SK-N-SH (cell line): ENCODE results near the gene ZNF425. TPM values are rescaled to one million over a fixed set of nuclear protein-coding genes. Genes with fewer than 3 reads are reported as not detected.

Experiments used
- CTCF ChIA-PET: fragments of 300-600, 350-600 bp; formaldehyde crosslinking; extraction: SDS; loops from one replicate; lab custom pipeline; 2021; lab: Yijun Ruan, JAX
- POLR2A ChIA-PET: fragments of 350-600 bp; sonication (Branson Sonifier 250); formaldehyde crosslinking; extraction: SDS; loops from one replicate; lab custom pipeline; 2020; ENCODE audit warnings: antibody characterized with exemption, inconsistent platforms; lab: Yijun Ruan, JAX
- DNase-seq: peaks from one replicate; pipeline ENCODE4 v3.0.0; 2012
- H2AFZ ChIP-seq: fragments of 200-600 bp; sonication (generic); 2 replicates; pipeline ENCODE4 v1.8.1; 2016; ENCODE audit warnings: antibody characterized with exemption, mild to moderate bottlenecking, low read depth
- H3F3A ChIP-seq: fragments of 200-600 bp; sonication (generic); replicated peaks from 2 replicates; pipeline ENCODE3; 2016; ENCODE audit warnings: antibody characterized with exemption, mild to moderate bottlenecking; ENCODE audit not compliant: insufficient read depth
- H3K27ac ChIP-seq, 2 experiments: fragments of 200-500 bp in 1 of 2; fragments of 200-600 bp in 1 of 2; sonication (Bioruptor generic) in 1 of 2; sonication (generic), shearing (Covaris generic) in 1 of 2; 2 replicates each; pipeline versions ENCODE4 v1.5.1 to v1.6.1; 2014 to 2016; ENCODE audit warnings: low read depth in 2 of 2, inconsistent platforms in 1 of 2, low read length in 1 of 2, mild to moderate bottlenecking in 1 of 2, mixed read lengths in 1 of 2
- H3K27me3 ChIP-seq: fragments of 200-600 bp; sonication (generic), shearing (Covaris generic); 2 replicates; pipeline ENCODE4 v1.6.1; 2016; ENCODE audit warnings: mixed run types; ENCODE audit not compliant: insufficient read depth
- H3K36me3 ChIP-seq, 2 experiments: fragments of 200-500 bp in 1 of 2; fragments of 200-600 bp in 1 of 2; sonication (Bioruptor generic) in 1 of 2; sonication (generic) in 1 of 2; replicated peaks in 1 of 2; 2 replicates each; pipeline versions ENCODE3 to v1.5.1; 2014 to 2016; ENCODE audit warnings: low read length in 1 of 2, mild to moderate bottlenecking in 1 of 2; ENCODE audit not compliant: insufficient read depth in 2 of 2, control insufficient read depth in 1 of 2
- H3K4me1 ChIP-seq, 2 experiments: fragments of 200-500 bp in 1 of 2; fragments of 200-600 bp in 1 of 2; sonication (Bioruptor generic) in 1 of 2; sonication (generic), shearing (Covaris generic) in 1 of 2; 2 replicates each; pipeline versions ENCODE4 v1.5.1 to v1.6.1; 2014 to 2016; ENCODE audit warnings: low read depth in 1 of 2, low read length in 1 of 2, mixed run types in 1 of 2; ENCODE audit not compliant: insufficient read depth in 2 of 2, control insufficient read depth in 1 of 2
- H3K4me2 ChIP-seq: fragments of 200-600 bp; sonication (generic), shearing (Covaris generic); 2 replicates; pipeline ENCODE4 v1.6.1; 2017; ENCODE audit warnings: mixed run types
- H3K4me3 ChIP-seq, 2 experiments: fragments of 200-500 bp in 1 of 2; fragments of 200-600 bp in 1 of 2; sonication (Bioruptor generic) in 1 of 2; sonication (generic), shearing (Covaris generic) in 1 of 2; 2 replicates each; pipeline versions ENCODE4 v1.5.1 to v1.8.1; 2014 to 2016; ENCODE audit warnings: low read depth in 2 of 2, inconsistent platforms in 1 of 2, low read length in 1 of 2, mild to moderate bottlenecking in 1 of 2, mixed read lengths in 1 of 2, moderate library complexity in 1 of 2
- H3K79me2 ChIP-seq: fragments of 200-600 bp; sonication (generic); 2 replicates; pipeline ENCODE4 v1.8.1; 2017; ENCODE audit warnings: mild to moderate bottlenecking; ENCODE audit not compliant: insufficient read depth
- H3K9ac ChIP-seq: fragments of 200-600 bp; sonication (generic); 2 replicates; pipeline ENCODE4 v1.6.1; 2017; ENCODE audit warnings: mixed run types
- H3K9me2 ChIP-seq: fragments of 200-600 bp; sonication (generic); 2 replicates; pipeline ENCODE4 v1.6.1; 2017; ENCODE audit warnings: mixed run types
- H3K9me3 ChIP-seq: fragments of 200-600 bp; sonication (generic); 2 replicates; pipeline ENCODE4 v1.6.1; 2017; ENCODE audit warnings: mixed run types, mild to moderate bottlenecking, moderate library complexity
- H4K20me1 ChIP-seq: fragments of 200-600 bp; sonication (generic); 2 replicates; pipeline ENCODE4 v1.6.1; 2017; ENCODE audit warnings: mild to moderate bottlenecking, mixed run types; ENCODE audit not compliant: insufficient read depth
- CHD2 ChIP-seq: fragments of 150-350 bp; IDR thresholded peaks from 2 replicates; pipeline ENCODE4 v1.6.1; 2018; ENCODE audit warnings: low read length; ENCODE audit not compliant: partially characterized antibody
- CTCF ChIP-seq: fragments of 200-600 bp; sonication (generic); IDR thresholded peaks from 2 replicates; pipeline ENCODE4 v1.6.1; 2017; ENCODE audit warnings: antibody characterized with exemption, mild to moderate bottlenecking, moderate library complexity
- ELF1 ChIP-seq: IDR thresholded peaks from 2 replicates; pipeline ENCODE4 v1.4.0; 2012
- FOXJ3 ChIP-seq: sonication (generic); formaldehyde crosslinking; IDR thresholded peaks from 2 replicates; pipeline ENCODE4 v1.5.1; 2020; ENCODE audit warnings: mild to moderate bottlenecking, missing genetic modification reagents
- GABPA ChIP-seq: IDR thresholded peaks from 2 replicates; pipeline ENCODE4 v1.4.0; 2012; ENCODE audit warnings: low read depth, mild to moderate bottlenecking
- GATA2 ChIP-seq: sonication (generic); formaldehyde crosslinking; IDR thresholded peaks from 2 replicates; pipeline ENCODE4 v1.5.0; 2020; ENCODE audit warnings: mild to moderate bottlenecking, missing genetic modification reagents
- MXI1 ChIP-seq: IDR thresholded peaks from 2 replicates; pipeline ENCODE4 v1.6.1; 2012; ENCODE audit warnings: mild to moderate bottlenecking, low read depth, low read length, improper control_type of control experiment
- NRF1 ChIP-seq: IDR thresholded peaks from 2 replicates; pipeline ENCODE4 v1.6.1; 2012; ENCODE audit warnings: low read depth, mild to moderate bottlenecking, low read length
- RAD21 ChIP-seq: IDR thresholded peaks from 2 replicates; pipeline ENCODE4 v1.6.1; 2012; ENCODE audit warnings: mild to moderate bottlenecking, low read length
- REST ChIP-seq: IDR thresholded peaks from 2 replicates; pipeline ENCODE4 v1.6.1; 2012; ENCODE audit warnings: mild to moderate bottlenecking, low read depth, low read length, moderate library complexity
- RXRA ChIP-seq: IDR thresholded peaks from 2 replicates; pipeline ENCODE4 v1.4.0; 2012; ENCODE audit warnings: low read depth, mild to moderate bottlenecking, borderline replicate concordance
- SIN3A ChIP-seq: IDR thresholded peaks from 2 replicates; pipeline ENCODE4 v1.6.1; 2012; ENCODE audit warnings: low read depth, mild to moderate bottlenecking, low read length, moderate library complexity, borderline replicate concordance
- TCF12 ChIP-seq: IDR thresholded peaks from 2 replicates; pipeline ENCODE4 v1.4.0; 2012
- USF1 ChIP-seq: IDR thresholded peaks from 2 replicates; pipeline ENCODE4 v1.4.0; 2012; ENCODE audit warnings: low read depth, borderline replicate concordance
- ZBTB33 ChIP-seq: IDR thresholded peaks from 2 replicates; pipeline ENCODE4 v1.4.0; 2012; ENCODE audit warnings: low read depth, borderline replicate concordance
- WGBS: methylation state at CpG from one replicate; pipeline ENCODE4 v1.1.6; 2017; ENCODE audit warnings: low lambda C conversion rate; 5-methylcytosine and 5-hydroxymethylcytosine counted together
- polyA plus RNA-seq, 3 experiments: library from polyadenylated mRNA; depleted of rRNA; stranded (reverse); fragments of >200 nt; gene quantifications; 2 replicates each; pipeline ENCODE4 v1.2.3, GENCODE V29; 2012

Gene ZNF425
- polyA plus RNA-seq, 1 of the 3 experiments (the other 2 are of a cell fraction) = 1.4 TPM

- Histone ChIP-seq H3F3A (no peaks in the 10 kb centered on the region), H3K27me3 (no peaks in the 10 kb centered on the region), H2AFZ (no peak overlapping the region), H3K9ac (no peak overlapping the region), H3K9me2 (no peaks in the 10 kb centered on the region), H3K79me2 (no peaks in the 10 kb centered on the region), H4K20me1 (no peaks in the 10 kb centered on the region), H3K4me3 (no peak overlapping the region), H3K4me2 (no peak overlapping the region)
- CTCF ChIA-PET = interaction anchor here (1.0 to 2.9 kb wide), 4 partner anchors 14 to 248 kb away, joined by 3 to 13 read pairs (median 4); partner anchors contain the start of gene ZNF425
- POLR2A ChIA-PET = interaction anchor here (1.2 kb wide), 1 partner anchor 39 kb away, joined by 4 read pairs; no protein-coding TSS in a partner anchor
- WGBS = 91% methylated on average over 21 of the region's 25 CpGs
- DNase-seq = no peak
- TF ChIP-seq RAD21 = no peak
- TF ChIP-seq SIN3A = no peak
- TF ChIP-seq NRF1 = no peak
- TF ChIP-seq RXRA = no peak
- TF ChIP-seq ZBTB33 = no peak
- TF ChIP-seq REST = no peak
- TF ChIP-seq GATA2 (CRISPR knock-in tag) = no peak
- no peak for TF ChIP-seq CTCF
- no peak for TF ChIP-seq USF1
- TF ChIP-seq TCF12 = no peak
- no peak for TF ChIP-seq ELF1
- TF ChIP-seq MXI1 = no peak
- TF ChIP-seq GABPA = no peak
- TF ChIP-seq CHD2 = no peak
- no peak for TF ChIP-seq FOXJ3 (CRISPR knock-in tag)
- TF ChIP-seq, all 33 proteins: peak for 0
- H3K9me3 ChIP-seq = no peaks in the 10 kb centered on the region
- H3K4me1 ChIP-seq = no peaks in the 10 kb centered on the region
- no peak overlapping the region for H3K27ac ChIP-seq
- no peaks in the 10 kb centered on the region for H3K36me3 ChIP-seq
Observed at GRCh38 chr7:149104749-149105148, 21.4 kb downstream of the ZNF425 start.
